Measurements from ENCODE around the gene CLEC4F. TPM values are rescaled to one million over a fixed set of nuclear protein-coding genes. Genes with fewer than 3 reads are reported as not detected.
A peak's percentile ranks its signal among the peaks of the same experiment; 100 is the strongest.

Gene CLEC4F
- total and polyA plus RNA-seq, 2 donors (not counting 1 experiment from before 2014, with no cell fraction given) = not detected

DNA sequence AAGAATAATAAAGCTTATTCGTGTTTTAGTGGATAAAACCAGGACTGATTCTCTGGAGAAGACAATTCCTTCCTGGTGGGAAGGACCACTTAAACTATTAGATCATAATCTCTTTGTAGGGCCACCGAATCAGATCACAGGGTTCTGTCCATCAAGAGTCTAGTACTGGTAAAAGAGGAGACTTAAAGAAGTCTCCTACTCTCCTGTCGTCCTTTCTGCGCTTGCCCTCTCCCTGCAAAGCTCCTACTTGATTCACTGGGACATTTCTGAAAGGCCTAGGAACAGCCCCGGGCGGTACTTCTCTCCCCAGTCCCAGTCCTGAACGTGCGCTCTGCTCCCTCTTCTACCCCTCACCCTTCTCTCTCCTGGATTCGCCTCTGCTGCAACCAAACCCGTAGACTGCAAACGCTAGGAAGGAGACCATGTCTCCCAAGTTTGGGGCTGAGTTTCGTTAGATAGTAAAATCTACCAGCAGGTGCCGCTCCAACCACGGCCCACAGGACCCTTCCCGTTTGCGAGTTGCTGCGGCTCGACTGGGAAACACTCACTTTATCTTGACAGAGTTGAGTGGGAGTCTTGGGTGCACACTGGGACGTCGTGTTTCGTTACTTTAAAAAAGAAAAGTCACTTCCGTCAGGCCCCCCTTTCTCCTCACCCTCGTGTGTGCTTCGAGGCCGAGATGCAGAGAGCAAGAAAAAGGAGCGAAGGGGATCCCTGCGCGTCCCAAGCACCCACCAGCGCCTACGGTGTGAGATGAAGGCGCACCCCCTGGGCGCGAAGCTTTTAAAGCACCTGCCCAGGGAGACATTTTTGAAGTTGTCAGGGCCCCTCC is 30.9 kb downstream of the CLEC4F start:
- peaks cover 0 to 46% (median 27%) of the 10 kb centered on the region in 4 experiments for H3K27me3 ChIP-seq (replicated peaks in 1 of 4; ENCODE audit: control extremely low read depth in 1 of 4, control insufficient read depth in 3 of 4, insufficient read depth in 4 of 4, low read length in 3 of 4)
- CTCF ChIA-PET = interaction anchor here (0.7 to 3.7 kb wide), 11 partner anchors 7 to 161 kb away, joined by 3 to 18 read pairs (median 4); partner anchors contain the start of gene ADD2
- H3K27ac ChIP-seq (ENCODE audit: low read length in 2 of 2) = no peak overlapping the region
- peak overlapping the region; percentile 62 for H2AFZ ChIP-seq (ENCODE audit: insufficient read depth, low read depth, low read length, poor library complexity, severe bottlenecking)
- 6% methylated on average over 31 of the region's 33 CpGs for WGBS (ENCODE audit: insufficient coverage)
- intact Hi-C loops (cut with micrococcal nuclease) = loop anchor here (1.0 kb wide), 1 partner anchor 159 kb away; no protein-coding TSS in a partner anchor
- H3K4me3 ChIP-seq (ENCODE audit: control extremely low read depth in 1 of 5, extremely low read depth in 1 of 5, insufficient read depth in 1 of 5, low read depth in 2 of 5, low read length in 4 of 5) = peak overlapping the region in 3 of 5 experiments; percentile 23 to 49 (median 42)
- peak overlapping the region; percentile 40 for H3K9ac ChIP-seq (ENCODE audit: low read length)
- H3K27ac Mint-ChIP-seq = no peak overlapping the region
- peak overlapping the region; percentile 82 for H3K4me2 ChIP-seq (replicated peaks; ENCODE audit: low read depth, low read length, poor library complexity, severe bottlenecking)
- ATAC-seq (ENCODE audit: low read depth) = peak; percentile 68
- no peaks in the 10 kb centered on the region for H3K79me2 ChIP-seq (ENCODE audit: control insufficient read depth, insufficient read depth, low read length)
- TF ChIP-seq, protein P1, sequence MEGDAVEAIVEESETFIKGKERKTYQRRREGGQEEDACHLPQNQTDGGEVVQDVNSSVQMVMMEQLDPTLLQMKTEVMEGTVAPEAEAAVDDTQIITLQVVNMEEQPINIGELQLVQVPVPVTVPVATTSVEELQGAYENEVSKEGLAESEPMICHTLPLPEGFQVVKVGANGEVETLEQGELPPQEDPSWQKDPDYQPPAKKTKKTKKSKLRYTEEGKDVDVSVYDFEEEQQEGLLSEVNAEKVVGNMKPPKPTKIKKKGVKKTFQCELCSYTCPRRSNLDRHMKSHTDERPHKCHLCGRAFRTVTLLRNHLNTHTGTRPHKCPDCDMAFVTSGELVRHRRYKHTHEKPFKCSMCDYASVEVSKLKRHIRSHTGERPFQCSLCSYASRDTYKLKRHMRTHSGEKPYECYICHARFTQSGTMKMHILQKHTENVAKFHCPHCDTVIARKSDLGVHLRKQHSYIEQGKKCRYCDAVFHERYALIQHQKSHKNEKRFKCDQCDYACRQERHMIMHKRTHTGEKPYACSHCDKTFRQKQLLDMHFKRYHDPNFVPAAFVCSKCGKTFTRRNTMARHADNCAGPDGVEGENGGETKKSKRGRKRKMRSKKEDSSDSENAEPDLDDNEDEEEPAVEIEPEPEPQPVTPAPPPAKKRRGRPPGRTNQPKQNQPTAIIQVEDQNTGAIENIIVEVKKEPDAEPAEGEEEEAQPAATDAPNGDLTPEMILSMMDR (IDR thresholded peaks at IDR 0.05) = peak; percentile 63
- no peak for TF ChIP-seq EZH2 (IDR thresholded peaks at IDR 0.05; ENCODE audit: borderline replicate concordance, insufficient read depth, low read depth, low read length, poor library complexity, severe bottlenecking)
- DNase-seq = peak; percentile 73
- peaks cover 7% of the 10 kb centered on the region for H3K4me1 Mint-ChIP-seq
- H3K9me3 ChIP-seq (ENCODE audit: control extremely low read depth in 1 of 3, control insufficient read depth in 2 of 3, insufficient read depth in 1 of 3, low read length in 2 of 3) = peaks cover 0 to 7% (median 0%) of the 10 kb centered on the region in 3 donors
- H3K4me1 ChIP-seq (ENCODE audit: control insufficient read depth in 2 of 2, insufficient read depth in 2 of 2, low read length in 2 of 2) = peaks cover 11 to 15% of the 10 kb centered on the region in 2 donors
- H3K36me3 ChIP-seq (replicated peaks in 1 of 2; ENCODE audit: control extremely low read depth in 1 of 2, control insufficient read depth in 1 of 2, extremely low read depth in 1 of 2, insufficient read depth in 2 of 2, low read length in 1 of 2) = no peaks in the 10 kb centered on the region
- POLR2A ChIA-PET = no interaction called here
- H3K9me3 Mint-ChIP-seq (ENCODE audit: insufficient read depth) = no peaks in the 10 kb centered on the region
- H3K4me3 Mint-ChIP-seq = peak overlapping the region; percentile 84
- no peaks in the 10 kb centered on the region for H4K20me1 ChIP-seq (ENCODE audit: control insufficient read depth, insufficient read depth, low read length, poor library complexity, severe bottlenecking)
- peaks cover 61% of the 10 kb centered on the region for H3K27me3 Mint-ChIP-seq

Data from B cell (primary cell).